K562 (cell line): ENCODE measurements around the gene INTS1.

Experiments used
- ATF6 ChIP-seq: sonication (generic); formaldehyde crosslinking; IDR thresholded peaks from 2 replicates; pipeline ENCODE4 v1.4.0; 2020; ENCODE audit warnings: mild to moderate bottlenecking, missing genetic modification reagents
- CUX1 ChIP-seq: fragments of 200-800 bp; sonication (Bioruptor generic); IDR thresholded peaks from 2 replicates; pipeline ENCODE4 v1.6.1; 2016; ENCODE audit warnings: missing genetic modification characterization, missing compliant biosample characterization
- EGR1 ChIP-seq: fragments of 450-650 bp; conservative IDR thresholded peaks from 2 replicates; pipeline ENCODE4 v1.6.1; 2017; ENCODE audit warnings: mild to moderate bottlenecking
- FOXP1 ChIP-seq: sonication (generic); formaldehyde crosslinking; IDR thresholded peaks from 2 replicates; pipeline ENCODE4 v1.8.0; 2022; ENCODE audit warnings: mild to moderate bottlenecking, missing genetic modification reagents
- HDAC6 ChIP-seq: IDR thresholded peaks from 2 replicates; pipeline ENCODE4 v1.6.1; 2012; ENCODE audit warnings: low read depth, mild to moderate bottlenecking, control low read depth, inconsistent platforms, low read length, moderate library complexity
- KLF10 ChIP-seq: fragments of 250-450 bp; sonication (Bioruptor Pico); IDR thresholded peaks from 2 replicates; pipeline ENCODE4 v1.6.1; 2021; ENCODE audit warnings: matching md5 sums
- PHF8 ChIP-seq: fragments of 200-600 bp; sonication (generic); IDR thresholded peaks from 2 replicates; pipeline ENCODE4 v1.6.1; 2012; ENCODE audit warnings: mixed run types, mild to moderate bottlenecking, inconsistent platforms, low read length, moderate library complexity, borderline replicate concordance
- SOX6 ChIP-seq: fragments of 450-650 bp; IDR thresholded peaks from 2 replicates; pipeline ENCODE4 v1.6.1; 2014; ENCODE audit warnings: mild to moderate bottlenecking

GRCh38 chr7:1552200-1552599, 48.0 kb upstream of the INTS1 start:
- no peak for TF ChIP-seq PHF8
- TF ChIP-seq EGR1: no peak
- no peak for TF ChIP-seq ATF6 (CRISPR knock-in tag)
- no peak for TF ChIP-seq SOX6
- no peak for TF ChIP-seq FOXP1 (CRISPR knock-in tag)
- TF ChIP-seq HDAC6: no peak
- TF ChIP-seq CUX1 (CRISPR knock-in tag): no peak
- no peak for TF ChIP-seq KLF10 (CRISPR knock-in tag)
